GM21390 (cell line): ENCODE results near the gene SDHAF2.

Experiments
- ATAC-seq: cut with Tn5 transposase; IDR thresholded peaks from one replicate; pipeline ENCODE4 v1.9.1; 2021; ENCODE audit not compliant: unreplicated experiment

SDHAF2 gene

GRCh38 chr11:61495801-61496601 lies 66.1 kb downstream of the SDHAF2 start:
- ATAC-seq, result no peak
